Measurements from ENCODE around the gene PSTK.

Gene PSTK

DNA sequence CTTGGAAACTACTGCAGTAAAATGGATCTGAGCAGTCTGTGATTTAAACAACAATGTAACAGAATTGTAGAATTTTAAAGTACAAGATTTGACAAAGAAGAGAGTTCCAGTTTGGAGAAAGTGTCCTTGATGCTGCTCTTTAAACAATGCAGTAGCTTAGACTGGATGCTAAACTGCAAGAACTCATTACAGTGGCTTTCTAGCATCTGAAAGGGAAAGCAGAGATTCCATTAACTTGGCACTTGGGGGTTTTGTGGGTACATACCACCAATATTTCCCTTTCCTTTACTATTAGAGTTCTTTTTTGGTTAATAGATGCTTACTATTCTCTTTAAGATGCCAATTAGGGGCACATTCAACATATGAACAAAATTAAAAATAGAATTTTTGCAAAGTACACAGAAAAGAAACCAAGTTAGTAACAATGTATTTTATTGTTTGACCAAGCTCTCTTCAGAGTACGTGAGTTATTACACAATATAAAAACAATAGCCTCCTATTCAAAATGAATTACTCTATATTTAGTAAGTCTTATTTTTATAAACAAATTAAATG is 11.9 kb downstream of the PSTK start:
- in situ Hi-C loops (cut with MboI; ENCODE audit: low sequenced_read_pairs), result no loop called here

DNA sequence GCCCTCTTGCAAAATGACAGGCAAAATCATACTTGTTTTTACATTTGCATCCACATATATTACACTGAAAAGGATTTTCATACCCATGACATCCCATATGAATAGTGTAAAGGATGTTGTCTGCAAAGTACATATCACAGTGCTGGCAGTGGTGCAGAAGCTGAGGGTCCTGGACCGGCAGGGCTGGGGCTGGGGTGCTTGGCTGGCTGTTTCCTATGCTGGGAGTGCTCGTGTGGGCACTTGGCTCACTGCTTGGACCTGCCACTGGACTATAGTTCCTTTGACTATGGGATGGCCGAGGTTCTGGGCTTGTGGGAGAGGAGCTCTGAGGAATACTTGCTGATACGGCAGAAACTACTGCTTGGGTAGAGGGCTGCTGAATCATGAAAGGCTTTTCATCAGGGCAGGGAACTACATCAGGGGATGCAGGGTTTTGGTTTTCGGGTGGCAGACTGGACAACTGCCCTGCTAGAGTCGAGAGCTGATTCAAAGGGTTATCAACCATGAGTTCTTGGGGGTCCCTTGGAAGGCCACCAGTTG is 13.7 kb downstream of the PSTK start:
- in situ Hi-C loops (cut with MboI; ENCODE audit: low sequenced_read_pairs), result no loop called here

DNA sequence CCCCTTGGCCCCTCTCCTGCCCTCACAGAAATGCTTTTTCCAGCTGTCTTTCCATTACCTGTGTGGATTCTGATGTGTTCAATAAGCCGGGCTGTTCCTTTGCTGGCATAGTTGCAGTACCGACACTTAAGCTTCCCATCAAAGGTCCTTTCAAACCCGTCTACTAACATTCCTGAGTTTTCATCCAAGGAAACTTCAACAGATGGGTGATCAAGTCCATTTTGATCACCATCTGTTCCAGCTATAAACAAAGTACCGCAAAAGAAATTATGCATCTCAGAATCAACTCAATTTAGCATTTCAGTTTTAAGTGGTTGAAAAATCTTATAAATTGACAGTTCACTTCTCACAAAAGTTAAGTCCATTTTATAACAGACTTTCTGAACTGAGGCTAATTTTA is 15.7 kb downstream of the PSTK start:
- in situ Hi-C loops (cut with MboI; ENCODE audit: low sequenced_read_pairs), result no loop called here

DNA sequence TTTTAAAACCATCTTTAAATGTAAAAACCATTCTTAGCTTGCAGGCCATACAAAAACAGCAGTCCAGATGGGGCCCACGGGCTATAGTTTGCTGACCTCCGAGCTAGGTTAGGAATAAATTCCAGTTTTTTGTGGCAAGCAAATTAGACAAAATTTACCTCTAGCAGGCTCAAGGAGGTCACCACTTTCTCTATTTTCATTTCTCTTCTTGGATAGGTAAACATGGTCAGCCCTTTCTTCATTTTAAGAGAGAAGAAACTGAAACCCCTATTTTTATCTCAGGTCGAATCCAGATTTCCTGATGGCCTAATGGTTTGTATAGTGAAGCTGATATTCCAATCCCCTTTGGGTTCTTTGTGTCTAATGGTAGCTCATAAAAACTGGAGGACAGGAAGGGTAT is 17.7 kb downstream of the PSTK start:
- in situ Hi-C loops (cut with MboI; ENCODE audit: low sequenced_read_pairs), result no loop called here

DNA sequence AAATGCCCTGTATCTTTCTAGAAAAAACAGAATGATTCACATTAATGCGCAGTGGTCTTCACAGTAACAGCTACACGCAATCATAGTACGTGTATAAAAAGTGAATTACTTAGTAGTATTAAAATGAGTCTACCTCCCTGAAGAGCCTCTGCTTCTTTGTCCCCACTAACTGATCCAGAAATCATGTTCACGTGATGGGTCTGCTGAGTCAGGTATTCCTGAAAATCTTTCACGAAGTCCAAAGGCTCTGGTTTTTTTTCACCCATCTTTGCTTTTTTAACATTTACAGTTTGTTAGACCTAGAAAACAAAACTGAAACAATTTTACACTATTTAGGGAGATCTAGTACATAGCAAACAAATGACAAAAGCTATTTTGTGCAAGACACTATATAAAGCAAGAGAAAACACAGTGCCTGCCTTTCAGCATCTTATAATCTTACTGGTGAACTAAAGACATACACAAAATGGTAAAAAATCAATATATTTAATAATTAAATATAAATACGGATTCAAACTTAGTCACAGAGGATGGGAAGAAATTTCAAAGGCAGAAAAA is 18.2 kb downstream of the PSTK start:
- in situ Hi-C loops (cut with MboI; ENCODE audit: low sequenced_read_pairs), result no loop called here

DNA sequence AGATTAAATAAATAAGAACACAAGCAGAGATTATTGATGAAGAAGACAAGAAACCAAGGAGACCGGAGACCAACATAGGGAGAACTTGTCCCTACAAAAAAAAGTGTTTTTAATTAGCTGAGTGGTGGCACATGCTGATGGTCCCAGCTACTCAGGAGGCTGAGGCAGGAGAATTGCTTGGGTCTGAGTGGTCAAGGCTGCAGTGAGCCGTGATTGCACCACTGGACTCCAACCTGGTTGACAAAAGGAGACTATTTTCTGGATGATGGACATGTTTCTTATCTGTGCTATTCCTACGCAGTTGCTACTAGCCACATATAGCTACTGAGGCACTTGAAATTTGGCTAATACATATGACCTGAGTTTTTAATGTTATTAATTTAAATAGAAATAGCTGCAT is 18.7 kb downstream of the PSTK start:
- in situ Hi-C loops (cut with MboI; ENCODE audit: low sequenced_read_pairs), result no loop called here

DNA sequence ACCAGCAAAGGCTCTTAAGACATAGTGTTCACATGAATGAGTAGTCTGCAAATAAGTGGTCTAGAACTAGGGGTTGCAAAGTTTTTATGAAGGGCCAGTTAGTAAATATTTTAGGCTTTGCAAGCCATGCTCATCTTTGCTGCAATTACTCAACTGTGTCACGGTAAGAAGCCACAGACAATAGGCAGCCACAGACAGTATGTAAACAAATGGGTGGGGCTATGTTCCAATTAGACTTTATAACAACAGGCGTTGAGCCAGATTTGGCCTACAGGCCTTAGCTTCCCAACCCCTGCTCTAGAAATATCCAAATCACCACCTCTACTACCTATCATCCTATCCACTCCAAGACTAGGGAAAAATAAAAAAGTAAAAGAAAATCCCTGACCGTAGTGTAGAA is 19.1 kb downstream of the PSTK start:
- in situ Hi-C loops (cut with MboI; ENCODE audit: low sequenced_read_pairs), result no loop called here

DNA sequence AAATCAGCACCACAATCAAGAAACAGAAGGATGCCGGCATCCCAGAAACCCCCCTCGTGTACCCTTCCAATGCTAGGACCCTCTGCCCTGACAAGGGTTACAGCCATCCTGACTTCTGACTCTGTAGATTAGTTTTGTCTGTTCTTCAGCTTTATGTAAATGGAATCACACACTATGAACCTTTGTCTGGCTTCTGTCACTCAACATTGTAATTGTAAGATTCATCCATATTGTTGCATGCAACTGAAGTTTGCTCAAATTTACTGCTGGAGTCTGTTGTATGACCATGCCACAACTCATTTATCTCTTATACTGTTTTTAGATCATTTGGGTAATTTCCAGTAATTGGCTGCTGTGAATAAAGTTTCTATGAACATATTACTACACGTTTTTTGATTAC is 20.0 kb downstream of the PSTK start:
- in situ Hi-C loops (cut with MboI; ENCODE audit: low sequenced_read_pairs), result no loop called here

DNA sequence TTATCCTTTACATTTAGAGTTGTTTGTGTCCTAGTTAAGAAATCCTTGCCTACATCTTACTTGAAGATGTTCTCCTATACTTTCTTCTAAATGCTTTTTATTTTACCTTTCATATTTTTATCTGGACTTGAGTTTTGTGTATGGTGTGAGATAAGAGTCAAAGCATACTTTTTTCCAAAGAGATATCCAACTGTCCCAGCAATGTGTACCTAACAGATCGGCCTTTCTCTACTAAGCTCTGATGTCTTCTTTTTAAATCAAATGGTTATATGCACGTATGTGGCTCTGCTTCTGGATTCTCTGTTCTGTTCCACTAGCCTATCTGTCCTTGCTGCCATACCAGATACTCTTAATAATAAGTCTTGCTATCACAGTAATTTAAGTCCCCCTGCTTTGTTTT is 21.2 kb downstream of the PSTK start:
- in situ Hi-C loops (cut with MboI; ENCODE audit: low sequenced_read_pairs), result no loop called here

DNA sequence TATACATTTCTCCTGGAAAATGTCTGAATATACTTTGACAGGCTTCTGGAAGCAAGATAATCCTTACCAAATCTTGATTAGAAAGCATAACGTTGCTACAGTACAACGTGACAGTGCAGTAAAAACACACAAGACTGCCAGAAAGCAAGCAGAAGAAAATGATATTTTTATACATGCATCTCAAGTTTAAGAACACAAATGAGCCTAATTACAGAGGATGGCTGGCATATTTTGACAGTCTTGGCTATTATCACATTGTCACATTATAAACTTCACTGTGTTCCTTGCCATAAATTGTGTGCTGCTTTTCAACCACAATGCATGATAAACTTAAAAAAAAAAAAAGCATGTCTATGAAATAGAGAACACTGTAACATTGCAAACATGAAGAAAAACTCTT is 24.1 kb downstream of the PSTK start:
- in situ Hi-C loops (cut with MboI; ENCODE audit: low sequenced_read_pairs), result no loop called here

DNA sequence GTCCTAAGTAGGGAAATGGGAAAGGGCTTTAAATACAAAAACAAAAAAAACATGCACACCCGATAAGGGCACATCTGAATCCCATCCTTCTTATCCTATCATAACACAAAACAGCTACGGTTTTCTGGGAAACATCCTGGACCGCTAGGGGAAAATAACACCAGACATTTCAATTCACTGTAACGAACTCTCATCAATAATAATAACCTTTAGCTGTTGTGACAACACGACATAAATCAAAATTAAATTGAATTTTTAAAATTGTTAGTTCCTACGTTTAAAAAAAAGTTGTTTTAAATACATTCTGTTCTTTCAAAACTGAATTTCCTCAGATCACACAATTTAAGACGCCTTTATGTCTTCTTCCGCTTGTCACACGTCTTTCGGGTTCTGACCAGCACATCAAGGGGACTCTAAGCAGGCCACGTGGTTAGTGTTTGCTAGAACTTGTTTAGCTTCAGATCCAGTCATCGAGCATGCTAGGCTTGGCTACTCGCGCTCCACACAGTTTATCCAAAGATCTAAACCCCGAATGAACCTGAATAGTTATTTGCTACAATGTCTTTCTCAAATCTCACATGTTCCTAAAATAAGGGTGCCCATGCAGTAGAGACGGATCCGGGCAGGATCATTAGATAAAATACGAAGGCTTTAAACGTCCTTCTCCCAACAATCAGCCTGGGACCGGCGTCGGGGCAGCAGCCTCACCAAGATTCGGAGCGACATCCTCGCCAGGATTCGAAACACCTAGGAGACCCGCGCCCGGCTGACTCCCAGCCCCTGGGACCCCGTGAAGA is 27.6 kb downstream of the PSTK start:
- in situ Hi-C loops (cut with MboI; ENCODE audit: low sequenced_read_pairs), result no loop called here

DNA sequence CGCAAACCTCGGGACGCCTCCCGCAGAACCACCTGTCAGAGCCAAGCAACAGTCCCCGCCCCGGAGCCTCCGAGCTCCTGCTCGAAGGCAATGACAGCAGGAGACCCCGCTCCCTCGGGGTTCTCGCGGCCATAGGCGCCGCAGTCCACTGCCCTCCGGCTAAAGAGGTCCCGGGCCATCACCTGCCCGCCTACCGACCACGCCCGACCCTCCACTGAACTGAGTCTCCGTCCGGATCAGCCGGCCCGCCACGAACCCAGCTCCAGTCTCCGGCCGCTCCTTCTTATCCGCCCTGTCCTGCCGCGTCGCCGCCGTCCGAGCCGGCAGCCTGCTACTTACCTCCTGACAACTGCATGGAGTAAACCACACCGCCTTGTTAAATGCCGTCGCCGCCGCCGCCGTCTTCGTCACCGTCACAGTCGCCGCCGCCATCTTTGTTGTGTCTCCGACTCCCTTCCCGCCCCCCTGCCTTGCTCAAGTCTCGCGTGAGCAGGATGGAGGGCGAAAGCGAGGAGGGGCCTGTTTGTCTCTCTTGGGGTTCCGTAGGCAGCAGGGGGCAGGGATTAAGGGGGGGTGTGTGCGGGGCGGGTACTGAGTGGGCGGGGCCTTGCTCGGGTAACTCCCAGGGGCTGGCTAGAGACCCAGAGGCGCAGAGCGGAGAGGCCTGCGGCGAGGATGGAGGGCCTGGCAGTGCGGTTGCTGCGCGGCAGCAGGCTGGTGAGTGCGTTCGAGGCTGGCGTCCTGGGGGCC is 28.3 kb downstream of the PSTK start, which contains the start of the genes ACADSB and IKZF5:
Gene ACADSB (plus strand): TSS at position 652 of the 750 bp plus-strand sequence. CDS start 24 bp downstream, at position 676.
Gene IKZF5 (minus strand): TSS at position 441 of the 750 bp plus-strand sequence. CDS start 10,170 bp downstream, outside the sequence.
- in situ Hi-C loops (cut with MboI; ENCODE audit: low sequenced_read_pairs), result no loop called here

DNA sequence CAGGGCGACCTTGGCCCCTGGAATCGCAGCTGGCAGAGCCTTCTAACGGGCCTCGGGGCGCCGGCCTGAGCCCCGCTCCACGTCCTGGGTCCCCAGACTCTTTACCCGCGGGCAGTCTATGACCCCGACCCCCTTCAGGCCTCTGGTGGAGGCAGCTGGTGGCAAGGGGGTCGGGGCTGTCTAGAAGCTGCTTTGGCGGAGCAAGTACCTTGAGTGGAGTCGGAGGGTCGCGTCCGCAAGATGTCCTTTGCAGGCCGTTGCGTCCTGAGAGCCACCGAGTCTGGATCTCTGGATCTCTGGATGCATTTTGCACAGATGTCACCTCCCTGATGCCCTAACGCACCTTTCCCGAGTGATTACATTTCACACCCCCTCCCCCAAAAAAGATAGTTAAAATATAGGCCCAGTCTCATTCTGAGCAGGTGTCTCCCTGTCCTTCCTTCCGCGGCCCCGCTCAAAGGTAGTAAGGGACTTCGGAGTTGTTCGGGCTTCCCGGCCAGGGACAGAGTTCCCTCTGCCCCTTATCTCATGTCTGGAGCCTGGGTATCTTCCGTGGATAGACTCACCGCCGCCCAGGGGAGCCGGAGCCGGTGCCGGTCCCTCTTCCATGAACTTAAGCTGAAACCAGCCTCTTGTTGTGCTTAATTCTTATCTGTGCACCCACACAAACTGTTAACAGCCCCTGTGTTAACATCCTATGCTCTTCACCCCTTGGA is 29.1 kb downstream of the PSTK start:
- in situ Hi-C loops (cut with MboI; ENCODE audit: low sequenced_read_pairs), result no loop called here

DNA sequence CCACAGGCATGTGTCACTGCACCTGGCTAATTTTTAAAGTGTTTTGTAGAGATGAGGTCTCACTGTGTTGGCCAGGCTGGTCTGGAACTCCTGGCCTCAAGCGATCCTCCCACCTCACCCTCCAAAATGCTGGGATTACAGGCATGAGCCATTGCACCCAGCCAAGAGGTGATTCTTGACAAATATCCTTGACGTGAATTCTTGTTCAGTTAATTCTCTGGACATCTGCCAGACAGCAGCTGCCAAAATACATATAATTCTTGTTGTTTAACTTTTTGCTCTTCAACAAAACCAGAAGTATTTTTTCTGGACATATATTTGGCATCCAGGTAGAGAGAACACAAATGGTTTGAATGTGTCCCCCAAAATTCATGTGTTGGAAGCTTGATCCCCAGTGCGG is 31.8 kb downstream of the PSTK start:
- in situ Hi-C loops (cut with MboI; ENCODE audit: low sequenced_read_pairs), result no loop called here

DNA sequence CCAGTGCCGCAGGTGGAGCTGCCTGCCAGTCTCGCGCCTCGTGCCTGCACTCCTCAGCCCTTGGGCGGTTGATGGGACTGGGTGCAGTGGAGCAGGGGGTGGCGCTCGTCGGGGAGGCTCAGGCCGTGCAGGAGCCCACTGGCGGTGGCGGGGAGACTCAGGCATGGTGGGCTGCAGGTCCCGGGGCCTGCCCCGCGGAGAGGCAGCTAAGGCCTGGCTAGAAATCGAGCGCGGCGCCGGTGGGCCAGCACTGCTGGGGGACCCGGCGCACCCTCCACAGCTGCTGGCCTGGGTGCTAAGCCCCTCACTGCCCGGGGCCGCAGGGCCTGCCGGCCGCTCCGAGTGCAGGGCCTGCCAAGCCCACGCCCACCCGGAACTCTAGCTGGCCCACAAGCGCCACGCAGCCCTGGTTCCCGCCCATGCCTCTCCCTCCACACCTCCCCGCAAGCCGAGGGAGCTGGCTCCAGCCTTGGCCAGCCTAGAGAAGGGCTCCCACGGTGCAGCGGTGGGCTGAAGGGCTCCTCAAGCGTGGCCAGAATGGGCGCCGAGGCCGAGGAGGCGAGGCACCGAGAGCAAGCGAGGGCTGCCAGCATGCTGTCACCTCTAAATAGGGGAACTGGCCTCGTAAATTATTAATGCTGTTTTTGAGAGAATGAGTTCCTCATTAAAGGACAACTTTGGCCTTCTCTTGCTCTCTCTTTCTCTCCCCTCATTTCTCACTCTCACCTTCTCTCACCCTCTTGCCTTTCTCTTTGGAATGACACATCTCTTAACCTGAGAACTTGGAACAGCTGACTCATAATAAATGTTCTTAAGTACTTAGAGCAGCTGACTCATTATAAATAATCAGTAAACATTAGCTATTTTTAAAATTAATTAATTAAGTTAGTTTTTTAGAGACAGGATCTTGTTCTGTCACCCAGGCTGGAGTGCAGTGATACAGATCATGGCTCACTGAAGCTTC is 33.5 kb downstream of the PSTK start:
- in situ Hi-C loops (cut with MboI; ENCODE audit: low sequenced_read_pairs), result no loop called here

DNA sequence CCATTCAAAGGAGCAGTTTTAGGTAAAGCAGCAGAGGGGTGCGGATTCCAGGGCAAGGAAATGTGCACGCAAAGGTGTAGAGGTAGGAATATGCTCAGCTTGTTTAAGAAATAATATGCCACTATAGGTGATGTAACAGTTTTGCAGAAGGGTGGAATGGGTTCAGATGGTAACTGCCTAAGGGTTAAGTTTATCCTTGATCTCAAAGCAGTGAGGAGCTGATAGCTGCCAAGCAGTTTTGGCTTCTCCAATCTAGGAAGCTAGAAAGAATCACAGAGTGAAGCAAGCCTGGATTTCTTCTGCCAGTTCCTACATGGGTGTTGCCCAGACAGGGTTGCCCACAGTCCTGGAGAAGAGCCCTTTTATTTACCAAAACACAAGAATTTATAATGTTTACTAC is 34.6 kb downstream of the PSTK start:
- in situ Hi-C loops (cut with MboI; ENCODE audit: low sequenced_read_pairs), result no loop called here

DNA sequence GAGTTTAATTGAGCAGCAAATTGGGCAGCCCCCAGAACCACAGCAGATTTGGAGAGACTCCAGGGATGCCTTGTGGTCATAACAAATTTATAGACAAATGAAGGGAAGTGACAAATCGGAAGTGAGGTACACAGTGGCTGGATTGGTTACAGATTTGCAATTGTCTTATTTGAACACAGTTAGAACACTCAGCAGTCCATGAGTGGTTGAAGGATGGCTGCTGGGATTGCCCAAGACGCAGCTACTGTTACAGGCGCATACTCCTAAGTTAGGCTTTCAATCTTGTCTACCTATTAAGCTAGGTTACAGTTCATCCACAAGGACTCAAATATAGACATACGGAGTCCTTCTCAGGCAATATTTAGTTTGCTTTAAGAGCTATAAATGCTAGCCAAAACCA is 36.0 kb downstream of the PSTK start:
- in situ Hi-C loops (cut with MboI; ENCODE audit: low sequenced_read_pairs), result no loop called here

DNA sequence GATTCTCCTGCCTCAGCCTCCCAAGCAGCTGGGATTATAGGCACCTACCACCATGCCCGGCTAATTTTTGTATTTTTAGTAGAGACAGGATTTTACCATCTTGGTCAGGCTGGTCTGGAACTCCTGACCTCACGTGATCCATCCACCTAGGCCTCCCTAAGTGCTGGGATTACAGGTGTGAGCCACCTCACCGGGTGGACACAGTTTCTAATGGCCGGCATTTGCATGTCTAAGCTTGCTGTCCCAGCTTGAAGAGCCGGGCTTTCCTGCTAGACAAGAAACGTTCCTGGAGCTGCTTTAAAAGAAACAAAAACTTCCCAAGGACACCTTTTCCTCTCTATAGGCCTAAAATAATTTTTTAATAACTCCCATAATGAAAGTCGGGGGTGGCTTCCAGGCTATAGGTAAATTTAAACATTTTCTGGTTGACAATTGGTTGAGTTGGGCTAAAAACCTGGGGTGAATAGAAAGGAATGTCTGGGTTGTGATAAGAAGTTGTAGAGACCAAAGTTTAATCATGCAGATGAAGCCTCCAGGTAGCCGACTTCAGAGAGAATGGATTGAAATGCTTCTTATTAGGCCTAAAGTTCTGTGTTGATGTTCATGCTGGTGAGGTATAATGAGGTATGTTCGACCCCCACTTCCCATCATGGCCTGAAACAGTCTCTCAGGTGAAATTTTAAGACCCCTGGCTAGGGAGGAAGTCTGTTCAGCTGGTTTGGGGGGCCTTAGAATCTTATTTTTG is 37.4 kb downstream of the PSTK start:
- in situ Hi-C loops (cut with MboI; ENCODE audit: low sequenced_read_pairs), result no loop called here

DNA sequence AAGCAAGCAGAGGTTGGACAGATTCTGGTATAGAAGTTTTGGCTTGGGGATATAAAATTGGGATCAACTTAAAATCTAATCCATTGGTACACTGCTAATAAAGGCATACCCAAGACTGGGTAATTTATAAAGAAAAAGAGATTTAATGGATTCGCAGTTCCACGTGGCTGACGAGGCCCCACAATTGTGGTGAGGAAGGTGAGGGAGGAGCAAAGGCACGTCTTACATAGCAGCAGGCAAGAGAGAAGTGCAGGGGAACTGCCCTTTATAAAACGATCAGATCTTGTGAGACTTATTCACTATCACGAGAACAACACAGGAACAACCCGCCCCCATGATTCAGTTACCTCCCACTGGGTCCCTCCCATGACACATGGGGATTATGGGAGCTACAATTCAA is 38.3 kb downstream of the PSTK start:
- in situ Hi-C loops (cut with MboI; ENCODE audit: low sequenced_read_pairs), result no loop called here

All from HL-60/S4 (cell line).